K562 (cell line): Measurements from ENCODE around the gene BCAS3. TPM values are rescaled to one million over a fixed set of nuclear protein-coding genes. Genes with fewer than 3 reads are reported as not detected.

Experiments used
- ATAC-seq: fragments of 200-7000 bp; cut with Tn5 transposase; 3 replicates; pipeline ENCODE4 v1.9.1; 2020; ENCODE audit warnings: moderate library complexity
- BruUV-seq: library from RNA; stranded (reverse); fragments of 400-500 nt; replicated peaks from 2 replicates; lab custom pipeline; 2021; lab: Mats Ljungman, UMichigan
- CTCF ChIA-PET: fragments of 300-600 bp; formaldehyde crosslinking; extraction: SDS; loops from one replicate; lab custom pipeline; 2021; ENCODE audit warnings: low intra/inter-chr PET ratio; lab: Yijun Ruan, JAX
- POLR2A ChIA-PET: fragments of 300-600, 350-650 bp; sonication (Branson Sonifier 250); formaldehyde crosslinking; extraction: SDS; loops from one replicate; lab custom pipeline; 2021; ENCODE audit warnings: antibody characterized with exemption, inconsistent platforms; lab: Yijun Ruan, JAX
- DNase-seq, 4 experiments: peaks; one replicate each; pipeline versions ENCODE4 v3.0.0 to v3.0.0-alpha.2; 2011 to 2018; ENCODE audit warnings: low spot score in 3 of 4, mixed read lengths in 3 of 4; ENCODE audit errors: extremely low read depth in 1 of 4
- FAIRE-seq: peaks from 2 replicates; lab custom pipeline; 2011; peaks lifted over from hg19 to GRCh38; lab: Jason Lieb, UNC
- H2AFZ ChIP-seq: 2 replicates; pipeline ENCODE4 v1.6.0; 2011; ENCODE audit warnings: low read depth, low read length, control low read depth, inconsistent platforms
- H3K27ac ChIP-seq: fragments of 200-600 bp; 3 replicates; pipeline ENCODE4 v1.8.0; 2011; ENCODE audit warnings: low read depth, mild to moderate bottlenecking, control low read depth, inconsistent platforms, low read length, moderate library complexity, mixed read lengths; ENCODE audit errors: extremely low read depth
- H3K27me3 ChIP-seq, 2 experiments: fragments of 300-600 bp in 1 of 2; 2 replicates in 1 of 2; 3 replicates in 1 of 2; pipeline versions ENCODE4 v1.6.0 to v1.8.0; 2011; ENCODE audit warnings: inconsistent platforms in 2 of 2, low read length in 2 of 2, mild to moderate bottlenecking in 1 of 2, mixed read lengths in 1 of 2, moderate library complexity in 1 of 2; ENCODE audit not compliant: control insufficient read depth in 2 of 2, insufficient read depth in 2 of 2
- H3K36me3 ChIP-seq: fragments of 300-600 bp; 3 replicates; pipeline ENCODE4 v1.8.0; 2011; ENCODE audit warnings: mild to moderate bottlenecking, low read length, inconsistent platforms; ENCODE audit not compliant: control insufficient read depth, insufficient read depth
- H3K4me1 ChIP-seq, 2 experiments: fragments of 200-600 bp in 1 of 2; replicated peaks in 1 of 2; 2 replicates in 1 of 2; 3 replicates in 1 of 2; pipeline versions ENCODE4 v1.5.1 to v1.8.0; 2011; ENCODE audit warnings: inconsistent platforms in 2 of 2, low read length in 2 of 2, mild to moderate bottlenecking in 1 of 2, mixed read lengths in 1 of 2, moderate library complexity in 1 of 2; ENCODE audit not compliant: control insufficient read depth in 2 of 2, insufficient read depth in 2 of 2
- H3K4me2 ChIP-seq: 2 replicates; pipeline ENCODE4 v1.6.1; 2011; ENCODE audit warnings: low read length, control low read depth, inconsistent platforms, mixed read lengths; ENCODE audit not compliant: insufficient read depth
- H3K4me3 ChIP-seq: fragments of 200-600 bp; sonication (generic), shearing (Covaris generic); 2 replicates; pipeline ENCODE4 v1.5.1; 2016; ENCODE audit warnings: control low read depth, inconsistent platforms
- H3K79me2 ChIP-seq: fragments of 200-600 bp; 3 replicates; pipeline ENCODE4 v1.8.0; 2011; ENCODE audit warnings: low read length, inconsistent platforms; ENCODE audit not compliant: control insufficient read depth, insufficient read depth
- H3K9ac ChIP-seq, 2 experiments: 2 replicates each; pipeline versions ENCODE4 v1.6.0 to v1.6.1; 2011; ENCODE audit warnings: low read depth in 2 of 2, low read length in 2 of 2, control low read depth in 1 of 2, inconsistent platforms in 1 of 2, mild to moderate bottlenecking in 1 of 2, mixed read lengths in 1 of 2; ENCODE audit not compliant: insufficient read depth in 1 of 2
- H3K9me1 ChIP-seq: one replicate; pipeline ENCODE4 v1.6.0; 2011; ENCODE audit warnings: inconsistent platforms, mild to moderate bottlenecking, low read length, moderate library complexity; ENCODE audit not compliant: control insufficient read depth, insufficient read depth
- H3K9me3 ChIP-seq: replicated peaks from 2 replicates; pipeline ENCODE4 v1.5.1; 2011; ENCODE audit warnings: low read depth, low read length, inconsistent platforms; ENCODE audit not compliant: control insufficient read depth, insufficient read depth
- H4K20me1 ChIP-seq: replicated peaks from 2 replicates; pipeline ENCODE4 v1.6.1; 2011; ENCODE audit warnings: low read length, inconsistent platforms, mixed read lengths; ENCODE audit not compliant: control insufficient read depth, insufficient read depth
- BCOR ChIP-seq: fragments of 450-650 bp; IDR thresholded peaks from 2 replicates; pipeline ENCODE4 v1.6.1; 2016
- E2F3 ChIP-seq: fragments of 250-450 bp; sonication (Bioruptor Pico); IDR thresholded peaks from 2 replicates; pipeline ENCODE4 v1.4.0; 2020; ENCODE audit warnings: mild to moderate bottlenecking
- FOXA3 ChIP-seq, 2 experiments: fragments of 450-650 bp in 1 of 2; sonication (generic) in 1 of 2; formaldehyde crosslinking; IDR thresholded peaks in 1 of 2; conservative IDR thresholded peaks in 1 of 2; 2 replicates each; pipeline versions ENCODE4 v1.4.0 to v1.8.0; 2020 to 2022; ENCODE audit warnings: mild to moderate bottlenecking in 2 of 2, missing genetic modification reagents in 1 of 2
- KLF16 ChIP-seq: IDR thresholded peaks from 2 replicates; pipeline ENCODE4 v1.6.1; 2016; ENCODE audit warnings: antibody characterized with exemption
- PHB ChIP-seq: fragments of 250-450 bp; sonication (Bioruptor Pico); IDR thresholded peaks from 2 replicates; pipeline ENCODE4 v1.5.0; 2021
- WGBS: fragments of 100-300 bp; shearing (Covaris generic); methylation state at CpG from one replicate; pipeline ENCODE4 v1.1.6; 2016; ENCODE audit warnings: low coverage, mixed read lengths; ENCODE audit not compliant: insufficient coverage; ENCODE audit errors: missing lambda C conversion rate; 5-methylcytosine and 5-hydroxymethylcytosine counted together
- in situ Hi-C: fragments of 300-500 bp; cut with MboI; formaldehyde crosslinking; loops from 4 replicates; pipeline ENCODE4 v1.15.0; 2018; ENCODE audit warnings: inconsistent platforms, mixed read lengths
- intact Hi-C: fragments of 100-400 bp; cut with micrococcal nuclease; formaldehyde crosslinking; loops from 2 replicates; pipeline ENCODE4 v1.14.2; 2022
- polyA plus RNA-seq, 8 experiments: library from polyadenylated mRNA; depleted of rRNA in 4 of 8; stranded (reverse) in 5 of 8; unstranded in 3 of 8; fragments of >200 nt; fragmentation: Nextera tagmentation in 2 of 8; fragmentation: Illumina TruSeq in 1 of 8; extraction: Ambion mirVana in 2 of 8; extraction: Trizol in 1 of 8; gene quantifications; 2 replicates each; pipeline versions ENCODE4 v1.2.1 to v1.2.3, GENCODE V29; 2011 to 2014; ENCODE audit warnings: inconsistent platforms in 1 of 8, missing spikeins in 1 of 8
- total RNA-seq, 7 experiments: library from RNA; depleted of rRNA in 6 of 7; stranded (reverse); fragments of >200 nt in 6 of 7; fragmentation: Illumina TruSeq in 2 of 7; extraction: Trizol in 2 of 7; gene quantifications; 2 replicates each; pipeline versions ENCODE4 v1.2.1 to v1.2.3, GENCODE V29; 2011 to 2021; ENCODE audit warnings: low replicate concordance in 1 of 7
- TF ChIP-seq, protein P1 (sequence below), 3 experiments: fragments of 200-800 bp in 1 of 3; fragments of 250-450 bp in 1 of 3; fragments of 450-650 bp in 1 of 3; sonication (Bioruptor Pico) in 1 of 3; sonication (Bioruptor generic) in 1 of 3; formaldehyde crosslinking in 1 of 3; IDR thresholded peaks; 2 replicates each; pipeline versions ENCODE4 v1.6.1 to v1.8.0; 2016 to 2022; ENCODE audit warnings: mild to moderate bottlenecking in 2 of 3, missing genetic modification characterization in 2 of 3, missing compliant biosample characterization in 1 of 3, moderate library complexity in 1 of 3
- TF ChIP-seq, protein P2 (sequence below): sonication (generic); formaldehyde crosslinking; IDR thresholded peaks from 2 replicates; pipeline ENCODE4 v1.4.0; 2020; ENCODE audit warnings: mild to moderate bottlenecking, missing genetic modification reagents

Gene BCAS3
- total and polyA plus RNA-seq, 9 of the 15 experiments (the other 6 are each of a cell fraction or from before 2014, with no cell fraction given), result 1.9 to 5.5 (median 3.5) TPM

DNA sequence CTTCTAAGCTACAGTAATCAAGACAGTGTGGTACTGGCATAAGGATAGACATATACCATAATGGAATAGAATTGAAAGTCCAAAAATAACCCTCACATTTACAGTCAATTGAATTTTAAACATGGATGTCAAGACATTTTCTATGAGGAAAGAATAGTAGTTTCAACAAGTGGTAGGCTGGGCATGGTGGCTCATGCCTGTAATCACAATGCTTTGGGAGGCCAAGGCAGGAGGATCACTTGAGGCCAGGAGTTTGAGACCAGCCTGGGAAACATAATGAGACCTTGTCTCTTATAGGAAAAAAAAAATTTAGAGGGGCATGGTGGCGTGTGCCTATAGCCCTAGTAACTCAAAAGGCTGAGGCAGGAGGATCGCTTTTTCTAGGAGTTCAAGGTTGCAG lies 599.2 kb downstream of the BCAS3 start:
- Histone ChIP-seq H3K9ac (no peak overlapping the region), H3K79me2 (no peaks in the 10 kb centered on the region), H3K9me1 (no peaks in the 10 kb centered on the region), H3K27ac (no peak overlapping the region), H3K27me3 (peaks cover 0 to under 1% of the 10 kb centered on the region in 2 experiments; a peak in 1 of 5 replicates), H3K4me2 (no peak overlapping the region), H4K20me1 (no peaks in the 10 kb centered on the region), H3K4me1 (no peaks in the 10 kb centered on the region), H3K4me3 (no peak overlapping the region), H3K36me3 (no peaks in the 10 kb centered on the region), H2AFZ (no peak overlapping the region), H3K9me3 (no peaks in the 10 kb centered on the region)
- FAIRE-seq (no peak), ATAC-seq (no peak), DNase-seq (no peak)
- WGBS, result 0% methylated on average over 2 of the region's 2 CpGs
- ChIA-PET POLR2A (no interaction called here), CTCF (no interaction called here)
- intact Hi-C loops, result no loop called here
- no TSS peak for BruUV-seq
- in situ Hi-C loops, result no loop called here
- TF ChIP-seq, protein P1, sequence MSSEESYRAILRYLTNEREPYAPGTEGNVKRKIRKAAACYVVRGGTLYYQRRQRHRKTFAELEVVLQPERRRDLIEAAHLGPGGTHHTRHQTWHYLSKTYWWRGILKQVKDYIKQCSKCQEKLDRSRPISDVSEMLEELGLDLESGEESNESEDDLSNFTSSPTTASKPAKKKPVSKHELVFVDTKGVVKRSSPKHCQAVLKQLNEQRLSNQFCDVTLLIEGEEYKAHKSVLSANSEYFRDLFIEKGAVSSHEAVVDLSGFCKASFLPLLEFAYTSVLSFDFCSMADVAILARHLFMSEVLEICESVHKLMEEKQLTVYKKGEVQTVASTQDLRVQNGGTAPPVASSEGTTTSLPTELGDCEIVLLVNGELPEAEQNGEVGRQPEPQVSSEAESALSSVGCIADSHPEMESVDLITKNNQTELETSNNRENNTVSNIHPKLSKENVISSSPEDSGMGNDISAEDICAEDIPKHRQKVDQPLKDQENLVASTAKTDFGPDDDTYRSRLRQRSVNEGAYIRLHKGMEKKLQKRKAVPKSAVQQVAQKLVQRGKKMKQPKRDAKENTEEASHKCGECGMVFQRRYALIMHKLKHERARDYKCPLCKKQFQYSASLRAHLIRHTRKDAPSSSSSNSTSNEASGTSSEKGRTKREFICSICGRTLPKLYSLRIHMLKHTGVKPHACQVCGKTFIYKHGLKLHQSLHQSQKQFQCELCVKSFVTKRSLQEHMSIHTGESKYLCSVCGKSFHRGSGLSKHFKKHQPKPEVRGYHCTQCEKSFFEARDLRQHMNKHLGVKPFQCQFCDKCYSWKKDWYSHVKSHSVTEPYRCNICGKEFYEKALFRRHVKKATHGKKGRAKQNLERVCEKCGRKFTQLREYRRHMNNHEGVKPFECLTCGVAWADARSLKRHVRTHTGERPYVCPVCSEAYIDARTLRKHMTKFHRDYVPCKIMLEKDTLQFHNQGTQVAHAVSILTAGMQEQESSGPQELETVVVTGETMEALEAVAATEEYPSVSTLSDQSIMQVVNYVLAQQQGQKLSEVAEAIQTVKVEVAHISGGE (CRISPR knock-in tag; IDR thresholded peaks at IDR 0.05), result peak in 1 of 3 experiments; percentile 83; a peak in 2 of 6 replicates
- TF ChIP-seq, protein P2, sequence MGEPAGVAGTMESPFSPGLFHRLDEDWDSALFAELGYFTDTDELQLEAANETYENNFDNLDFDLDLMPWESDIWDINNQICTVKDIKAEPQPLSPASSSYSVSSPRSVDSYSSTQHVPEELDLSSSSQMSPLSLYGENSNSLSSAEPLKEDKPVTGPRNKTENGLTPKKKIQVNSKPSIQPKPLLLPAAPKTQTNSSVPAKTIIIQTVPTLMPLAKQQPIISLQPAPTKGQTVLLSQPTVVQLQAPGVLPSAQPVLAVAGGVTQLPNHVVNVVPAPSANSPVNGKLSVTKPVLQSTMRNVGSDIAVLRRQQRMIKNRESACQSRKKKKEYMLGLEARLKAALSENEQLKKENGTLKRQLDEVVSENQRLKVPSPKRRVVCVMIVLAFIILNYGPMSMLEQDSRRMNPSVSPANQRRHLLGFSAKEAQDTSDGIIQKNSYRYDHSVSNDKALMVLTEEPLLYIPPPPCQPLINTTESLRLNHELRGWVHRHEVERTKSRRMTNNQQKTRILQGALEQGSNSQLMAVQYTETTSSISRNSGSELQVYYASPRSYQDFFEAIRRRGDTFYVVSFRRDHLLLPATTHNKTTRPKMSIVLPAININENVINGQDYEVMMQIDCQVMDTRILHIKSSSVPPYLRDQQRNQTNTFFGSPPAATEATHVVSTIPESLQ (CRISPR knock-in tag), result no peak
- no peak for TF ChIP-seq KLF16
- TF ChIP-seq PHB (CRISPR knock-in tag), result no peak
- no peak for TF ChIP-seq BCOR
- TF ChIP-seq E2F3 (CRISPR knock-in tag), result no peak
- no peak for TF ChIP-seq FOXA3 (CRISPR knock-in tag; conservative IDR thresholded peaks at IDR 0.05 in 1 of 2, IDR thresholded peaks at IDR 0.05 in 1 of 2)
